ENCODE results near the gene DHRS4L2. TPM values are rescaled to one million over a fixed set of nuclear protein-coding genes. Genes with fewer than 3 reads are reported as not detected.
A peak's percentile ranks its signal among the peaks of the same experiment; 100 is the strongest.
"Not testable (repeated sequence)": the region's sequence is repeated elsewhere in the genome, so short reads cannot be mapped to it uniquely, and the experiment has no call there.

DHRS4L2 gene
- total and polyA plus RNA-seq, 4 donors = 16.7 to 56.8 (median 44.0) TPM

- Histone ChIP-seq H3K9ac (ENCODE audit: low read depth in 1 of 2, low read length in 2 of 2) (peak within 1 kb of the TSS; percentile 65 to 91), H3K9me3 (ENCODE audit: control insufficient read depth in 4 of 4, low read length in 3 of 4) (no peaks in the 10 kb centered on the region), H3K36me3 (ENCODE audit: control insufficient read depth in 4 of 4, insufficient read depth in 3 of 4, low read depth in 1 of 4, low read length in 3 of 4) (peaks cover 0 to 10% (median 4%) of the 10 kb centered on the region in 4 donors), H3K27ac (ENCODE audit: low read depth in 1 of 2, low read length in 2 of 2) (peak within 1 kb of the TSS; percentile 85 to 86), H3K27me3 (ENCODE audit: control insufficient read depth in 4 of 4, insufficient read depth in 4 of 4, low read length in 3 of 4) (no peaks in the 10 kb centered on the region), H3K4me1 (ENCODE audit: control insufficient read depth in 4 of 4, insufficient read depth in 4 of 4, low read length in 3 of 4) (peaks cover 3 to 34% (median 24%) of the 10 kb centered on the region in 4 donors), H3K4me3 (ENCODE audit: low read depth in 1 of 3, low read length in 3 of 3) (peak within 1 kb of the TSS; percentile 50 to 87 (median 75))
- no peak for TF ChIP-seq FOXA1 (IDR thresholded peaks at IDR 0.05)
- TF ChIP-seq NR2F2 (IDR thresholded peaks at IDR 0.05) = peak; percentile 16
- peak; percentile 84 for TF ChIP-seq CTCF (IDR thresholded peaks at IDR 0.05; ENCODE audit: low read depth, low read length, missing input control)
- no peak for TF ChIP-seq ATF3 (IDR thresholded peaks at IDR 0.05)
- TF ChIP-seq FOXA2 (IDR thresholded peaks at IDR 0.05) = no peak
- TF ChIP-seq HNF4A (conservative IDR thresholded peaks at IDR 0.05) = peak; percentile 25 to 38
- TF ChIP-seq RXRA (IDR thresholded peaks at IDR 0.05) = peak in 1 of 2 donors; percentile 41
- TF ChIP-seq REST (IDR thresholded peaks at IDR 0.05) = peak; percentile 87
- TF ChIP-seq ZBTB33 (IDR thresholded peaks at IDR 0.05) = no peak
- TF ChIP-seq RAD21 (IDR thresholded peaks at IDR 0.05) = peak; percentile 91 to 92
- TF ChIP-seq HNF4G (IDR thresholded peaks at IDR 0.05) = peak; percentile 12
- peak; percentile 20 for TF ChIP-seq MAX (IDR thresholded peaks at IDR 0.05)
- TF ChIP-seq TAF1 (conservative IDR thresholded peaks at IDR 0.05) = peak; percentile 73
- peak; percentile 52 for TF ChIP-seq SP1 (IDR thresholded peaks at IDR 0.05)
- TF ChIP-seq YY1 (IDR thresholded peaks at IDR 0.05) = peak; percentile 93
- TF ChIP-seq GABPA (IDR thresholded peaks at IDR 0.05 in 1 of 2, conservative IDR thresholded peaks at IDR 0.05 in 1 of 2) = peak in 1 of 2 donors; percentile 40
- no peak for TF ChIP-seq JUND (IDR thresholded peaks at IDR 0.05)
- peak in 1 of 2 donors; percentile 42 for TF ChIP-seq EGR1 (IDR thresholded peaks at IDR 0.05; ENCODE audit: low read depth in 2 of 2)
- peak; percentile 86 for DNase-seq (ENCODE audit: low spot score)
- WGBS = under 1% methylated on average over 44 of the region's 44 CpGs
Measured at GRCh38 chr14:23953464-23954278, 35.1 kb upstream of the DHRS4L2 start, which contains the start of gene DHRS4. Gene DHRS4 (plus strand): TSS chr14:23953770. CDS start chr14:23953789, 19 bp downstream.

- DNase-seq (ENCODE audit: low spot score); H3K9me3 ChIP-seq (ENCODE audit: control insufficient read depth in 4 of 4, low read length in 3 of 4); H3K36me3 ChIP-seq (ENCODE audit: control insufficient read depth in 4 of 4, insufficient read depth in 3 of 4, low read depth in 1 of 4, low read length in 3 of 4); H3K27me3 ChIP-seq (ENCODE audit: control insufficient read depth in 4 of 4, insufficient read depth in 4 of 4, low read length in 3 of 4): not testable (repeated sequence)
- H3K4me1 ChIP-seq (ENCODE audit: control insufficient read depth in 4 of 4, insufficient read depth in 4 of 4, low read length in 3 of 4) = peaks cover 3 to 34% (median 24%) of the 10 kb centered on the region in 4 donors
- WGBS = 11% methylated on average over 6 of the region's 6 CpGs
- peak overlapping the region; percentile 32 to 65 for H3K9ac ChIP-seq (ENCODE audit: low read depth in 1 of 2, low read length in 2 of 2)
- H3K27ac ChIP-seq (ENCODE audit: low read depth in 1 of 2, low read length in 2 of 2) = peak overlapping the region; percentile 85 to 86
- peak overlapping the region; percentile 50 to 87 (median 75) for H3K4me3 ChIP-seq (ENCODE audit: low read depth in 1 of 3, low read length in 3 of 3)
Measured at GRCh38 chr14:23954279-23954614, 34.5 kb upstream of the DHRS4L2 start.

GRCh38 chr14:23954965-23955364, 33.8 kb upstream of the DHRS4L2 start:
- not testable (repeated sequence) for H3K36me3 ChIP-seq (ENCODE audit: control insufficient read depth in 4 of 4, insufficient read depth in 3 of 4, low read depth in 1 of 4, low read length in 3 of 4); H3K27me3 ChIP-seq (ENCODE audit: control insufficient read depth in 4 of 4, insufficient read depth in 4 of 4, low read length in 3 of 4); DNase-seq (ENCODE audit: low spot score); H3K9me3 ChIP-seq (ENCODE audit: control insufficient read depth in 4 of 4, low read length in 3 of 4)
- H3K4me1 ChIP-seq (ENCODE audit: control insufficient read depth in 4 of 4, insufficient read depth in 4 of 4, low read length in 3 of 4) = peaks cover 3 to 32% (median 22%) of the 10 kb centered on the region in 4 donors
- peak overlapping the region in 1 of 2 donors; percentile 32 for H3K9ac ChIP-seq (ENCODE audit: low read depth in 1 of 2, low read length in 2 of 2)
- H3K4me3 ChIP-seq (ENCODE audit: low read depth in 1 of 3, low read length in 3 of 3) = peak overlapping the region in 1 of 3 donors; percentile 87
- peak overlapping the region in 1 of 2 donors; percentile 85 for H3K27ac ChIP-seq (ENCODE audit: low read depth in 1 of 2, low read length in 2 of 2)
- 29% methylated on average over 19 of the region's 20 CpGs for WGBS
